KMS-11 (cell line): ENCODE measurements around the gene SMC1B.

Source experiments
- H2AFZ ChIP-seq: fragments of 200-600 bp; sonication (generic); 2 replicates; pipeline ENCODE4 v1.6.1; 2016; ENCODE audit warnings: antibody characterized with exemption, mixed run types, low read depth
- H3K27ac ChIP-seq: fragments of 200-600 bp; sonication (generic); 2 replicates; pipeline ENCODE4 v1.6.1; 2016; ENCODE audit warnings: mild to moderate bottlenecking, mixed run types
- H3K27me3 ChIP-seq: fragments of 200-600 bp; sonication (generic); 2 replicates; pipeline ENCODE4 v1.6.1; 2017; ENCODE audit warnings: mild to moderate bottlenecking, low read depth, mixed run types, moderate library complexity; ENCODE audit not compliant: insufficient read depth
- H3K36me3 ChIP-seq: fragments of 200-600 bp; sonication (generic); 2 replicates; pipeline ENCODE4 v1.6.1; 2017; ENCODE audit warnings: mild to moderate bottlenecking, mixed run types; ENCODE audit not compliant: insufficient read depth
- H3K4me1 ChIP-seq: fragments of 200-600 bp; sonication (generic); 2 replicates; pipeline ENCODE4 v1.6.1; 2016; ENCODE audit warnings: mild to moderate bottlenecking, low read depth, mixed run types; ENCODE audit not compliant: poor library complexity, severe bottlenecking
- H3K4me2 ChIP-seq: fragments of 200-600 bp; sonication (generic); 2 replicates; pipeline ENCODE4 v1.7.0; 2016; ENCODE audit warnings: mild to moderate bottlenecking, mixed run types
- H3K4me3 ChIP-seq: fragments of 200-600 bp; sonication (generic); IDR thresholded peaks from 2 replicates; pipeline ENCODE4 v1.6.1; 2017; ENCODE audit warnings: low read depth, low read length, mixed read lengths; ENCODE audit not compliant: insufficient read depth
- H3K79me2 ChIP-seq: fragments of 200-600 bp; sonication (generic); 2 replicates; pipeline ENCODE4 v1.6.1; 2016; ENCODE audit warnings: low read depth, mixed run types; ENCODE audit not compliant: insufficient read depth
- H3K9ac ChIP-seq: fragments of 200-600 bp; sonication (generic); 2 replicates; pipeline ENCODE4 v1.6.1; 2016; ENCODE audit warnings: mild to moderate bottlenecking, mixed run types
- H4K20me1 ChIP-seq: fragments of 200-600 bp; sonication (generic); 2 replicates; pipeline ENCODE4 v1.6.1; 2016; ENCODE audit warnings: mild to moderate bottlenecking, mixed run types; ENCODE audit not compliant: insufficient read depth
- TF ChIP-seq, protein P1 (sequence below): fragments of 200-600 bp; sonication (generic); conservative IDR thresholded peaks from 2 replicates; pipeline ENCODE4 v1.6.1; 2017; ENCODE audit warnings: low read depth, mild to moderate bottlenecking, antibody characterized with exemption, low read length, moderate library complexity, mixed read lengths

SMC1B gene

DNA sequence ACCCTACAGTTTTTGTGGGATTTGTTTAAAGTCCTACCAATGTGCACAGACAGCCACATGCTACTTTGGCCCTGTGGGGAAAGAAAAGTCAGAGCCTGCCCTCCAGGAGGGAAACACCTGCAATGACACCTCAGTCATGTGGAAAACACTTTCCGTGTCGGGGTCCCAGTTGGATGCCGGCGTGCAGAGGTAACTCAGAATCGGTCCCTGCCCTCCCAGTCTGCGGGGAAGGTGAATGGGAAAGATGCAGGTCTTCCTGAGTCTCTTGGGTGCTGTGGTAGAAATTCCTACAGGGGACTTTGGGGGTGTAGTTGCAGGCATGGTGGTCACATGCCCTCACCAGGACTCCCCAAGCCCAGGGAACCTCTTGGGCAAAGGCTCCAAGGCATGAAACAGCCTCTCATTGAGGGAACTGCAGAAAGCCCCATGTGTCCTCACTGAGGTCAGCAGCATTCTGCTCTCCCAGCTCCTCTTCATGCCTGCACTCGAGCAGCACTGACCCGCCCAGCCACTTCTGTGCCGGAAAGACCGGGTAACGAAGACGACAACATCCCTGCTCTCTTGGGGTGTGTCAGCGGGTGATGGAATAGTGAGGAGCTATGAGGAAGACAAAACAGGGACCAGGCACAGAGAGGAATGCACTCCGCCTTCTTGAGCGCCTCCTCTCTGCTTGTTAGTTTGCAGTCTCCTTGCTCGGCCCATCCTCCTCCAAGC, 4.8 kb upstream of the SMC1B start:
- Histone ChIP-seq H2AFZ (no peak overlapping the region), H3K4me1 (no peaks in the 10 kb centered on the region), H3K27ac (no peak overlapping the region), H3K36me3 (no peaks in the 10 kb centered on the region), H3K9ac (no peak overlapping the region), H3K79me2 (no peaks in the 10 kb centered on the region), H3K4me2 (no peak overlapping the region), H3K4me3 (no peak overlapping the region), H3K27me3 (peaks cover 6% of the 10 kb centered on the region; the same call in 1 of the 2 replicates), H4K20me1 (no peaks in the 10 kb centered on the region)
- TF ChIP-seq, protein P1, sequence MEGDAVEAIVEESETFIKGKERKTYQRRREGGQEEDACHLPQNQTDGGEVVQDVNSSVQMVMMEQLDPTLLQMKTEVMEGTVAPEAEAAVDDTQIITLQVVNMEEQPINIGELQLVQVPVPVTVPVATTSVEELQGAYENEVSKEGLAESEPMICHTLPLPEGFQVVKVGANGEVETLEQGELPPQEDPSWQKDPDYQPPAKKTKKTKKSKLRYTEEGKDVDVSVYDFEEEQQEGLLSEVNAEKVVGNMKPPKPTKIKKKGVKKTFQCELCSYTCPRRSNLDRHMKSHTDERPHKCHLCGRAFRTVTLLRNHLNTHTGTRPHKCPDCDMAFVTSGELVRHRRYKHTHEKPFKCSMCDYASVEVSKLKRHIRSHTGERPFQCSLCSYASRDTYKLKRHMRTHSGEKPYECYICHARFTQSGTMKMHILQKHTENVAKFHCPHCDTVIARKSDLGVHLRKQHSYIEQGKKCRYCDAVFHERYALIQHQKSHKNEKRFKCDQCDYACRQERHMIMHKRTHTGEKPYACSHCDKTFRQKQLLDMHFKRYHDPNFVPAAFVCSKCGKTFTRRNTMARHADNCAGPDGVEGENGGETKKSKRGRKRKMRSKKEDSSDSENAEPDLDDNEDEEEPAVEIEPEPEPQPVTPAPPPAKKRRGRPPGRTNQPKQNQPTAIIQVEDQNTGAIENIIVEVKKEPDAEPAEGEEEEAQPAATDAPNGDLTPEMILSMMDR = no peak

GRCh38 chr22:45413013-45413367, 409 bp downstream of the SMC1B start:
- Histone ChIP-seq H3K36me3 (no peaks in the 10 kb centered on the region), H3K27me3 (peaks cover 2% of the 10 kb centered on the region; the same call in 1 of the 2 replicates), H2AFZ (no peak overlapping the region; the same call in 1 of the 2 replicates), H4K20me1 (no peaks in the 10 kb centered on the region), H3K4me1 (no peaks in the 10 kb centered on the region), H3K9ac (peak overlapping the region; percentile 75; the same call in 1 of the 2 replicates), H3K4me3 (no peak overlapping the region), H3K4me2 (no peak overlapping the region), H3K79me2 (no peaks in the 10 kb centered on the region), H3K27ac (no peak overlapping the region)
- TF ChIP-seq, protein P1 = no peak

- no peaks in the 10 kb centered on the region for H3K79me2 ChIP-seq
- H4K20me1 ChIP-seq = no peaks in the 10 kb centered on the region
- no peak overlapping the region for H3K9ac ChIP-seq
- no peaks in the 10 kb centered on the region for H3K27me3 ChIP-seq
- no peak overlapping the region for H2AFZ ChIP-seq
- no peaks in the 10 kb centered on the region for H3K4me1 ChIP-seq
- no peak overlapping the region for H3K4me2 ChIP-seq
- H3K36me3 ChIP-seq = no peaks in the 10 kb centered on the region
- no peak overlapping the region for H3K4me3 ChIP-seq
- no peak overlapping the region for H3K27ac ChIP-seq
- TF ChIP-seq, protein P1 = no peak
Observed at GRCh38 chr22:45407793-45408192, 5.6 kb downstream of the SMC1B start.

GRCh38 chr22:45402466-45402985, 10.9 kb downstream of the SMC1B start:
- Histone ChIP-seq H3K79me2 (no peaks in the 10 kb centered on the region), H3K9ac (no peak overlapping the region)

More at GRCh38 chr22:45402466-45402985, 10.9 kb downstream of the SMC1B start:
- Histone ChIP-seq H3K4me3 (no peak overlapping the region), H3K4me2 (no peak overlapping the region), H2AFZ (no peak overlapping the region), H3K27ac (no peak overlapping the region), H4K20me1 (no peaks in the 10 kb centered on the region), H3K4me1 (no peaks in the 10 kb centered on the region), H3K27me3 (no peaks in the 10 kb centered on the region), H3K36me3 (no peaks in the 10 kb centered on the region)
- TF ChIP-seq, protein P1 = no peak
